SIG-M5 treated with dmso at 0.1 percent for 504 hours (cell line): Measurements from ENCODE around the gene TCL1B.
"Not testable (repeated sequence)": the region's sequence is repeated elsewhere in the genome, so short reads cannot be mapped to it uniquely, and the experiment has no call there.

Source experiments
- DNase-seq: peaks from one replicate; lab custom pipeline; 2025; ENCODE audit not compliant: unreplicated experiment; lab: John Stamatoyannopoulos, UW

The TCL1B gene

DNA sequence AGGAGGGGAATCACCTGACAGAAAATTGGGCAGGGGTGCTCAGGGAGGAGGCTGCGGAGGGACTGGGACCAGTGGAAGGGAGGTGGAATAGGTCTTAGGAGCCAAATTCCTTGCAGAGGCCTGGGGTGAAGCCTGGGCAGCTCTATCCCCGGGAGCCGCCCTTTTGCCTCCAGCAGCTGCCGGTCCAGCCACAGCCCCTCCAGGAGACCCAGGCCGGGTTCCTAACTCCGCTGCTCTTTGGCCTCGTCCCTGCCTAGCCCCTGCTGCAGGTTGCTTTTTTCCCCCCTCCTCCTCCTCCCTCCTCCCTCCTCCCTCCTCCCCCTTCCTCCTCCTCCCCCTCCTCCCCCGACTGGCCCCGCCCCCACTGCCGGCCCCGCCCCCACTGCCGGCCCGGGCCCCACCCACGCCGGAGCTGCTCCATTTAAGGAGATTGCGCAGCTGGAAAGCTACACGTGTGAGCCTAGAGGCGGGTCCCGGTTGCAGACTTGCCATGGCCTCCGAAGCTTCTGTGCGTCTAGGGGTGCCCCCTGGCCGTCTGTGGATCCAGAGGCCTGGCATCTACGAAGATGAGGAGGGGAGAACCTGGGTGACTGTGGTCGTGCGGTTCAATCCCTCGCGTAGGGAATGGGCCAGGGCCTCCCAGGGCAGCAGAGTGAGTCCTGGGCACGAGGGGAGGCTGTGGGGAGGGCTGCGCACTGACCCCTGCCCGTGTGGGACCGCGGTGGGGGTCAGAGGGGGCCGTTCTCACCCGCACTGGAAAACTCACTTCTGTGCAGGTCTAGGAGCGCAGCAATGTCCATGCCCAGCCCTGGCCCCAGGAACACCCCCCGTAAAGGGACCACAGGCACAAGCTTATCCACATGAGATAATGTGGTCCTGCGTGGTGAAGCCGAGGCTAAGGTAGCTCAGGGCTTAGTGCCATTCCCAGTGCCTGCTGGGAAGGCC is at the start of gene TCL1B:
Gene TCL1B, plus strand, starts transcription at position 449 of the 945 bp plus-strand sequence. Its CDS starts 42 bp downstream, at position 491.
- no peak for DNase-seq

- no peak for DNase-seq
Observed at GRCh38 chr14:95644981-95645380, 41.2 kb upstream of the TCL1B start.

DNA sequence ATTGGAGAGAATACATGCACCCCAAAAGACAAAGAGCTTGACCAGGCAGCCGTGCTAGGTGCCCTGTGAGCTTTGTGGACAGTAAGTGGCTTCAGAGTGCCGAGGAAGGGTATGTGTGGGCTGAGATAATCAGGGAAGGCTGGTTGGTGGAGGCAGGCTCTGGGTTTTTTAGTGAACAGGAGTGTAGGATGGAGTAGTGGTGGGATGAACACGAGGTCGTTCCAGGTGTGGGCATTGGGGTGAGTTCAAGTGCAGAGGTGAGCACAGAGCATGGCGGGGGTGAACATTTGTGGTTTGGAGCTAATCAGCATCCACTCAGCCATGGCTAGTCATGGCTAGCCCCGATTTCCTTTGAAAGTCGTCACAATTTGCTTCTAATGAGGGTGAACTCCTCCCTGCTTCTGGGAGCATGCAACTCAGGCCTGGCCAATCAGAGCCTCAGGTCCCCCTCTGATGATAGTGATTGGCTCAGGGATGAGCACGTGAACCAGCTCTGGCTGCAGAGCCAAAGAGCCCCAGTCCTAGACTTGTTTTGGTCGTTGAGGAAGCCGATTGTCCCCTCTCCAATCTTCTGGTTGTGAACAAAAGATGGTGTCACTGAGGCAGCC is 40.7 kb upstream of the TCL1B start:
- no peak for DNase-seq

- DNase-seq: no peak
Observed at GRCh38 chr14:95647926-95648325, 38.3 kb upstream of the TCL1B start.

DNA sequence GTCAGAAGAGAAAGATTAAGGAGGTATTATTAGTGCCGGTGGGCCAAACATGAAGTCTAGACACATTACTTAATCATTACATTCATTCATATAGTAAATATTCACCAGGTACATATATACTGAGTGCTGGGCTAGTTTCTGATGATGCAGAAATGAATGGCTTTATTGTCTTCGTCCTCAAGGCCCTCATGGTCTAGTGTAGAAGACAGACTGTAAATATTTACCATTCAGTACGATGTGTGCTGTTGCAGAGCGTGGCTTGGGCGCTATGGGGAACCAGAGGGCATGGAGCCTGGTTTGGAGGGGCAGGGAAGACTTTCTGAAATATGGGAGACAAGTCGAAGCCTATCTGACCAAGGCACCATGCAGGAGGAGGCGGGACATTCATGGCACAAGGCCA is 37.0 kb upstream of the TCL1B start:
- no peak for DNase-seq

DNA sequence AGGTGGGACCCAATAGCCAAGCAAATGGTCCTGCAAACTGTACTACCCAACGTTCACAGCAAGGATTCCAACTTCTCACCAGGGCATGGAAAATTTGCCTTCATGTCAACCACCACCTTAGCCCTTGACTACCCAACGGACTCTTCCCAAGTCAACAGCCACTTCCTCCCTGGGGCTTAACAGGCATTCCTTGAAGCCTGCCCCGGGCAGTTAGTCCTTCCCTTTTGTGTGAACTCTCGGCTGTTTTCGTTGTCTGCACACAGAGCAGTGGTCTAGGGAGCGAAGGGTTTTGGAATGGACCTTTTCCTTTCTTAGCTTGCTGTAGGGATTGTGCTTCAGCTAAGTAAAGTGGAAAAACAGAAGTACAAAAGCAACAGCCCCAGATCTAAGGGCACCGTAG is 35.2 kb upstream of the TCL1B start:
- no peak for DNase-seq

DNA sequence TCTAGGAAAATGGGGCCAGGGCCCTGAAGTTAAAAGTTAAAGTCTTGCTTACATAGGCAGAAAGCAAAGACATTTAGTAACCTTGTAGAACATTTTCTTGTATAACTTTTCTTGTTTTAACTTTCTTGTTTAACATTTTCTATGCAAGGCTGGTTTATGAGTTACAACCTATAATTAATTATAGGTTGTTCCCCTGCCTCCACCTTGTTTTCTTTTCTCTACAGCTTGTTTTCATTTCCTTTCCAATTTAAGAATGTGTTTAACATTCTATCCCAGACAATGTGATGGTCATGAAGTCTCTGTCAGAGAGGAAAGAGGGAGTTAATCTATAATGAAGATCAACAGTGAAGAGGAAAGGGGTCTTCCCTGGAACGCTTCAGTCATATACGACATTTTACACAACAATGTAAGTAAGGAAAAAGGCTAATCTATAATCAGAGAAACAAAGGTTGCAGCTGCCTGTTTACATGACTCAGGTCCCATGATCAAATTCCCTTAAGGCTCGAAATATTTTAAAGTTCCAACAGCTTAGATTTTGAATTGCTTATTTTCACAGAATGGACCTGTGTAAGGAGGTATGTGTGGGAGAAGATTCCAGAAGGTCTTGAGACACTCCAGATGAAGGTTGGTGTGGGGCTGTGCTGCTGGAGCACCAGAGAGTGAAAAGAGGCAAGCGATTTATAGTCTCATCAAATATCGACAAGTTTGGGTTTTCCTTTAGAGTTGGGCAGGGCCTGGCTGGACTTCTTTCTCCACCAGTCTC is 34.2 kb upstream of the TCL1B start:
- DNase-seq: no peak

DNA sequence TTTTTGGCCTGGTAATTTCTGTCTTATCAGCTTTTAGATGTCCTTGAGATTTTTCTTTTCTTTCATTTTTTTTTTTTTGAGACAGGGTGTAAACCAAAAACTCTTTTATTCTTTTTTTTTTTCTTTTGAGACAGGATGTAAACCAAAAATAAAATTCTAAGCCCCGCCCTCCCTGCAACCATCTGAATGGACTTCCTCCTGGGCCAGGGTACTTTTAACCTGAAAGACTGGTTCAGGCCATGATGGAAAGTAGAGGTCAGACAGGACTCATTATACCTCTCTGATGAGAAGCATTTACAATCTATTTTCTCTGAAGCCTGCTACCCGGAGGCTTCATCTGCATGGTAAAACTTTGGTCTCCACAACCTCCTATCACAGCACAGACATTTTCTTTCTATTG is 33.5 kb upstream of the TCL1B start:
- no peak for DNase-seq

DNA sequence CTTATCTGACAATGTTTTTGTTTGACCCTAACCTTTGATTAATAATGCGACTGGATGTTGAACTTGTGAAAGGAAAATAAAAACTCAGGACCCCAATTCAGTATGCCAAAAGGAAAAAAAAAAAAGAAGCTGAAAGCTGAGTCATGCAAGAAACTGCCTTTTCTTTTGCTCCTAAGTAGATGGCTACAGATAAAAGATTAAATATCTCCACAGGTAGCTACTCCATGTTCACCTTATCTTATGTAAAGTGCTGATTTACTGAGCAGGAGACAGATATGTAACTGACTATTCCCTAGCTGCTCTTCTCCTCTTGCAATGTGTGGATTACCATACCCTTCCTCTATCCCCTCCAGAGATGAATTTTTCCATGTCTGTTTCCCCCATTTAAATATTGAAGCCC is 30.8 kb upstream of the TCL1B start:
- DNase-seq: no peak

DNA sequence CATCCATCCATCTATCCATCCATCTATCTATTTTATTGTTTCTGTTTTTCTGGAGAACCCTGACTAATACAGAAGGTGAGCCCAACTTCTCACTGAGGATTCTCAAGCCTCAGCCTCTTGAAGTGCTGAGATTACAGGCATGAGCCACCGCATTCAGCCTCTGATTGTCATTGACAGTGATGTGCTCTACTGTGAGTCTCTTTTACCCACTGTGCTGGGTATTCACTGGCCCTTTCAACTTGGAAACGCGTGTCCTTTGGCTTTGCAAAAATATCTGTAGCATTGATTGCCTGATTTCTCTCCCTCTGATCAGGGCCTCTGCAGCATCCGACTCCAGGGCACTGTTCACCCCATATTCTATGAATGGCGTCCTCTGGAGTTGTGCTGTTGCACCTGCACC is 29.6 kb upstream of the TCL1B start:
- DNase-seq: no peak

- no peak for DNase-seq
Observed at GRCh38 chr14:95657454-95657853, 28.8 kb upstream of the TCL1B start.

GRCh38 chr14:95659293-95659989 is 26.8 kb upstream of the TCL1B start:
- DNase-seq: no peak

DNA sequence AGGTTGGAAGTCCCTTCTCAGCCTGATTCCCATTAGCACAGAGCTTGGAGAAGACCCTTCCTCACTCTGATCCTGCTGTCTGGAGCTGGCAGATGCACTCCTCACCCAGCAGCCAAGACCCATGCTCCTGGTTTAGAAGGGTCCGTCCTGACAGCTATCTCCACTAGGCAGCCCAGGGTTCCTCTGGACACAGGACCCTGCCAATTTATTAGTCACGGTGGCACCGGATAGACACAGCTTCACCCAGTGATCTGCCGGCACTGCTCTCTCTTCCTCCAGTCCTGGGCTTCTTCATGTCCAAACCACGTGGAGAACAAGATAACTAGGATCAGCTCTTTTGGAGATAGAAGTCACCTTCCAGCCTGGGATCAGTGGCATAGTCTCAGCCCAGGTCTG is 26.2 kb upstream of the TCL1B start:
- no peak for DNase-seq

DNA sequence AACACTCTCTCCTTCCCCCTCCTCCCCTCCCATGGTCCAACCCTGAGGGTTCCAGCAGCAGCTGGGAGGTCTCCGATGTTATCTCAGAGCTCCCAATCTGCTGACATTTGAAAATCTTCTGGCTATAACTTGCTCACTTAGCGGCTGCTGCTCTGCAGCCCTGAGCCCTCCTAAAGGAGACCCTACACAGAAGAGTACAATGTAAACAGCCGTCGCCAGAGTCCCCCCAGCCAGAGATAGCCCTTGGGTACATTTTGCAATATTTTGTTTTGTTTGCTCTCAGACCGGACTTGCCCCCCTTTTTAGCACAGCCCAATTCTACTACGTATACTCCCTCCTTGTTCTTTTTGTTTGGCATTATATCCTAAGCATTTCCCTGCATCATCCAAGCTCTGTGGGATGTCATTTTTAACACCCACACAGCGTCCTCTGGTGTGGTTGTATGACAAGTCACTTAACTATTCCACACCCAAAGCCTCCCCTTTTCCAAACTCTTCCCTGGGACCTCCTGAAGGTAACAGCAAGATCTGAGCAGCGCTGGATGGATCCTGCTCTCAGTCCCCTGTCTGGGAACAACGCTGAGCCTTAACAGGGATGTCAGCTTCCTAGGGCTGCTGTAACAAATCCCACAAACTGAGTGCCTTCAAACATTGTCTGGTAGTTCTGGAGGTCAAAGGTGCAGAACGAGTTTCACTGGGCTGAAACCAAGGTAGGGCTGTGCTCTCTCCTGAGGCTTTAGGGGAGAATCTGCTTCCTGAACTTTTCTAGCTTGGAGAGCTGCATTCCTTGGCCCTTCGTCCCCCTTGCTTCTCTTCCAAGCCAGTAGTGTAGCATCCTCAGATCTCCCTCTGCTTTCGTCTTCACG is 25.3 kb upstream of the TCL1B start:
- no peak for DNase-seq

GRCh38 chr14:95662376-95663186 is 23.6 kb upstream of the TCL1B start:
- DNase-seq: no peak

DNA sequence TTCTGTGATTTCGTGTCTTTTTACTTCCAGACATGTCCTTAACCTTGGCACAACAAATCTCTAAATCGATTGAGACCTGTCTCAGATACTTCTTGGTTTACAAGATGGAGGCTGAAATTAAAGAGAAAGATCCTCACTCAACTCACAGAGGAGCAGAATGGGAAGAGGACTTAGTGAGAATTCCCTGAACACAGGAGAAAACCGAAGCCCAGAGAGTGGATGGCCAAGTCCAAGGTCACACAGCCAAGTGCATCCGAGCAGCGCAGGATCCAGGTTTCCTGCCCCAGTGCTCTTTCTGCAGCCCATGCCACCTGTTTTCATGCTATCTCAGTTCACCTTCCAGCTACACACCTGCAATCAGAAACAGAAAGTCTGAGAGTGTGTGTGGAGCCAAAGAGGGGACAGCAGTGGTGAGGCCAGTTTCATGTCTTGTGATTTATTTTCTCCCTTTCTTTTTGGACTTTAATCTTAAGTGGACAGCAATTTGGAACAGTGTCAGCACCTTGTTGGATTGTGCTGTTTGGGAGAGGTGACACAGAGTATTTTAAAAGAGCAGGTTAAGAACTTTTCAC is 22.9 kb upstream of the TCL1B start:
- no peak for DNase-seq

DNA sequence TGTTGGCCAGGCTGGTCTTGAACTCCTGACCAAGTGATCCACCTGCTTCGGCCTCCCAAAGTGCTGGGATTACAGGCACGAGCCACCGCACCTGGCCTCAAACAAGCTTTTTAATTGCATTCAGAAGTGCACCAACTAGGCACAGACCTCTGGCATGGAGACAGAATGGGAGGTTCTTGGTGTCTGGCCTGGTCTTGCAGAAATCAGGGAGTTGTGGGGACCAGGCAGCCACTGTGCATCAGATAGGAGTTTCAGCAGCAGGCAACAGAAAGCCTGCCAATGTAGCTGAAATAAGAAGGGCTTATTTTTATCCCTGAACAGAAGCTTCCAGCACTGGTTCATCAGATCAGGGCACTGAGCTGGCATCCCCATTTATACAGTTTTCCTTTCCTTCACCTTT is 22.2 kb upstream of the TCL1B start:
- DNase-seq: no peak

DNA sequence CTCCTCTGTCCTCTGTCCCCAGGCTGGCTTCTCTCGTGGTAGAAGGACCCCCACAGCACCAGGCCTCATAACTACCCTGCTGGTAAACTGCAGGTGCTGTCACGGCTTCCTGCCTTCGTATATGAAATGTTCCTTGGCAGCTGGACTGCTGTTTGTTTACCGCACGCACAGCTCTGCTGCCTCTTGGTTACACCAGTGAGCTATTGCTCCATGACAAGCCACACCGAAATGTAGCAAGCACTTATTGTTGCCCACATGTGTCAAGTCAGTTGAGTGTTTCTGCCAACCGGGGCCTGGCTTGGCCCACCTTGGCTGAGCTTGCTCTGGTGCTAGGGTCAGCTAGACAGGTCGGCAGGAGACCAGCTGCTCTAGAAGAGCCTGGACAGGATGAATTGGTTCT is 21.7 kb upstream of the TCL1B start:
- DNase-seq: no peak

DNA sequence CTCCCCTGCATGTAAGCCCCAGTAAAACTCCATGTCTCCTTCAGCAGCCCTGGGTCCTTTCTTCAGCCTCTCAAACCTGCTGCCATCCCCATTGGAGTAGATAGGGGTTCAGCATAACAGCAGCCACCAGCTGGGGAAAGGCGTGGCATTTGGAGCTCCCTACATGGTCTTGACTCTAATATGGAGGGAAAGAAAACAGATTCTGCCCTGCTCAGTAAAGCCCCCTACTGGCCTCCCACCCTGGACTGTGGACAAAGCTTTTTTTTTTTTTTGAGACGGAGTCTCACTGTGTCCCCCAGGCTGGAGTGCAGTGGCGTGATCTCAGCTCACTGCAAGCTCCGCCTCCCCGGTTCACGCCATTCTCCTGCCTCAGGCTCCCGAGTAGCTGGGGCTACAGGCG is 20.7 kb upstream of the TCL1B start:
- not testable (repeated sequence) for DNase-seq
